Hepatocyte (in vitro differentiated cells): ENCODE data around the gene SPIRE1. TPM values are rescaled to one million over a fixed set of nuclear protein-coding genes. Genes with fewer than 3 reads are reported as not detected.
"Not testable (repeated sequence)": the region's sequence is repeated elsewhere in the genome, so short reads cannot be mapped to it uniquely, and the experiment has no call there.

ENCODE experiments used
- DNase-seq: peaks from one replicate; pipeline ENCODE4 v3.0.0-alpha.2; 2016; ENCODE audit warnings: low spot score
- H2AFZ ChIP-seq: fragments of 200-600 bp; sonication (generic); 2 replicates; pipeline ENCODE4 v1.6.0; 2016; ENCODE audit warnings: antibody characterized with exemption, mild to moderate bottlenecking
- H3K27ac ChIP-seq: fragments of 200-600 bp; sonication (generic); 2 replicates; pipeline ENCODE4 v1.5.1; 2016; ENCODE audit warnings: mild to moderate bottlenecking
- H3K27me3 ChIP-seq: fragments of 200-600 bp; sonication (generic); 2 replicates; pipeline ENCODE4 v1.6.1; 2016
- H3K36me3 ChIP-seq: fragments of 200-600 bp; sonication (generic); replicated peaks from 2 replicates; pipeline ENCODE4 v1.5.1; 2016; ENCODE audit warnings: low read depth; ENCODE audit not compliant: insufficient read depth
- H3K4me1 ChIP-seq: fragments of 200-600 bp; sonication (generic); 2 replicates; pipeline ENCODE4 v1.5.1; 2016; ENCODE audit warnings: mild to moderate bottlenecking, moderate library complexity; ENCODE audit not compliant: insufficient read depth
- H3K4me2 ChIP-seq: fragments of 200-600 bp; sonication (generic); 2 replicates; pipeline ENCODE4 v1.6.0; 2016
- H3K4me3 ChIP-seq: fragments of 200-600 bp; sonication (generic); 2 replicates; pipeline ENCODE4 v1.5.1; 2016; ENCODE audit warnings: mild to moderate bottlenecking
- H3K79me2 ChIP-seq: fragments of 200-600 bp; sonication (generic); 2 replicates; pipeline ENCODE4 v1.6.0; 2017; ENCODE audit warnings: mild to moderate bottlenecking
- H3K9me2 ChIP-seq: fragments of 200-600 bp; sonication (generic); replicated peaks from 2 replicates; pipeline ENCODE4 v1.6.0; 2017; ENCODE audit warnings: mild to moderate bottlenecking; ENCODE audit not compliant: insufficient read depth
- H3K9me3 ChIP-seq: fragments of 200-600 bp; sonication (generic); 2 replicates; pipeline ENCODE4 v1.5.1; 2016; ENCODE audit warnings: low read depth, mild to moderate bottlenecking
- H4K20me1 ChIP-seq: fragments of 200-600 bp; sonication (generic); 2 replicates; pipeline ENCODE4 v1.6.0; 2016; ENCODE audit warnings: mild to moderate bottlenecking; ENCODE audit not compliant: insufficient read depth, poor library complexity, severe bottlenecking
- CTCF ChIP-seq: fragments of 200-600 bp; sonication (generic); IDR thresholded peaks from 2 replicates; pipeline ENCODE4 v1.5.1; 2016; ENCODE audit warnings: antibody characterized with exemption, mild to moderate bottlenecking; ENCODE audit not compliant: poor library complexity
- EZH2 ChIP-seq: fragments of 200-600 bp; sonication (generic); IDR thresholded peaks from 2 replicates; pipeline ENCODE4 v1.6.1; 2016; ENCODE audit warnings: antibody characterized with exemption, mild to moderate bottlenecking, borderline replicate concordance
- EZH2phosphoT487 ChIP-seq: fragments of 200-600 bp; sonication (generic); IDR thresholded peaks from one replicate; pipeline ENCODE4 v1.6.1; 2018; ENCODE audit warnings: antibody characterized with exemption, mild to moderate bottlenecking, low read depth, moderate library complexity; ENCODE audit not compliant: unreplicated experiment, severe bottlenecking
- WGBS: methylation state at CpG from one replicate; pipeline ENCODE4 v1.1.6; 2016; ENCODE audit warnings: low lambda C conversion rate; ENCODE audit errors: missing lambda C conversion rate; 5-methylcytosine and 5-hydroxymethylcytosine counted together
- polyA plus RNA-seq: library from polyadenylated mRNA; unstranded; fragments of >200 nt; fragmentation: Nextera tagmentation; extraction: Ambion mirVana; gene quantifications from 2 replicates; pipeline ENCODE4 v1.2.1, GENCODE V29; 2016
- total RNA-seq: library from RNA; depleted of rRNA; stranded (reverse); fragments of >200 nt; gene quantifications from 2 replicates; pipeline ENCODE4 v1.2.3, GENCODE V29; 2014

Gene SPIRE1
- total and polyA plus RNA-seq, 2 experiments from 2014 or later, result 13.1 to 18.9 TPM

- no peak for DNase-seq
- peaks cover 3% of the 10 kb centered on the region for H3K79me2 ChIP-seq
- H3K4me3 ChIP-seq, result no peak overlapping the region
- H2AFZ ChIP-seq, result no peak overlapping the region
- H3K9me2 ChIP-seq, result no peaks in the 10 kb centered on the region
- no peaks in the 10 kb centered on the region for H3K27me3 ChIP-seq
- no peaks in the 10 kb centered on the region for H3K36me3 ChIP-seq
- peak overlapping the region; percentile 31 for H3K27ac ChIP-seq
- H3K4me2 ChIP-seq, result no peak overlapping the region
- no peaks in the 10 kb centered on the region for H4K20me1 ChIP-seq
- no peaks in the 10 kb centered on the region for H3K9me3 ChIP-seq
- TF ChIP-seq EZH2 (no peak), EZH2phosphoT487 (no peak), CTCF (no peak)
- peaks cover 17% of the 10 kb centered on the region for H3K4me1 ChIP-seq
- 88% methylated on average over 5 of the region's 5 CpGs for WGBS
Observed at GRCh38 chr18:12416098-12416729, 241.7 kb downstream of the SPIRE1 start.

GRCh38 chr18:12411456-12411855 lies 246.5 kb downstream of the SPIRE1 start:
- Histone ChIP-seq H3K4me3 (no peak overlapping the region), H3K79me2 (peaks cover 25% of the 10 kb centered on the region), H3K4me1 (peaks cover 17% of the 10 kb centered on the region), H3K27ac (no peak overlapping the region), H3K9me2 (no peaks in the 10 kb centered on the region), H4K20me1 (no peaks in the 10 kb centered on the region), H3K9me3 (no peaks in the 10 kb centered on the region), H3K36me3 (no peaks in the 10 kb centered on the region), H3K27me3 (no peaks in the 10 kb centered on the region), H3K4me2 (no peak overlapping the region), H2AFZ (no peak overlapping the region)
- TF ChIP-seq EZH2phosphoT487, result no peak
- TF ChIP-seq CTCF, result no peak
- no peak for TF ChIP-seq EZH2
- no peak for DNase-seq
- 98% methylated on average over 3 of the region's 3 CpGs for WGBS

- peaks cover 25% of the 10 kb centered on the region for H3K79me2 ChIP-seq
- H3K9me2 ChIP-seq, H3K36me3 ChIP-seq, H3K27me3 ChIP-seq, H4K20me1 ChIP-seq, H2AFZ ChIP-seq, H3K9me3 ChIP-seq, H3K4me3 ChIP-seq, H3K4me2 ChIP-seq: not testable (repeated sequence)
- whole genome bisulfite sequencing, result 68% methylated on average over 9 of the region's 9 CpGs
- H3K4me1 ChIP-seq, result peaks cover 14% of the 10 kb centered on the region
- DNase-seq, result peak; percentile 57
- peak overlapping the region; percentile 36 for H3K27ac ChIP-seq
Observed at GRCh38 chr18:12410747-12411146, 247.2 kb downstream of the SPIRE1 start.

- WGBS, result 84% methylated on average over 9 of the region's 9 CpGs
- Histone ChIP-seq H3K4me2 (no peak overlapping the region), H3K9me2 (no peaks in the 10 kb centered on the region), H3K27me3 (no peaks in the 10 kb centered on the region), H3K9me3 (no peaks in the 10 kb centered on the region), H2AFZ (no peak overlapping the region), H3K4me1 (peaks cover 8% of the 10 kb centered on the region), H3K4me3 (no peak overlapping the region), H4K20me1 (no peaks in the 10 kb centered on the region), H3K36me3 (no peaks in the 10 kb centered on the region), H3K27ac (no peak overlapping the region), H3K79me2 (peaks cover 25% of the 10 kb centered on the region)
- no peak for TF ChIP-seq EZH2phosphoT487
- TF ChIP-seq EZH2, result no peak
- TF ChIP-seq CTCF, result no peak
- no peak for DNase-seq
Observed at GRCh38 chr18:12410081-12410481, 247.8 kb downstream of the SPIRE1 start.
